Measurements from ENCODE around the gene ARHGAP24.
A peak's percentile ranks its signal among the peaks of the same experiment; 100 is the strongest.
"Not testable (repeated sequence)": the region's sequence is repeated elsewhere in the genome, so short reads cannot be mapped to it uniquely, and the experiment has no call there.

Gene ARHGAP24

DNA sequence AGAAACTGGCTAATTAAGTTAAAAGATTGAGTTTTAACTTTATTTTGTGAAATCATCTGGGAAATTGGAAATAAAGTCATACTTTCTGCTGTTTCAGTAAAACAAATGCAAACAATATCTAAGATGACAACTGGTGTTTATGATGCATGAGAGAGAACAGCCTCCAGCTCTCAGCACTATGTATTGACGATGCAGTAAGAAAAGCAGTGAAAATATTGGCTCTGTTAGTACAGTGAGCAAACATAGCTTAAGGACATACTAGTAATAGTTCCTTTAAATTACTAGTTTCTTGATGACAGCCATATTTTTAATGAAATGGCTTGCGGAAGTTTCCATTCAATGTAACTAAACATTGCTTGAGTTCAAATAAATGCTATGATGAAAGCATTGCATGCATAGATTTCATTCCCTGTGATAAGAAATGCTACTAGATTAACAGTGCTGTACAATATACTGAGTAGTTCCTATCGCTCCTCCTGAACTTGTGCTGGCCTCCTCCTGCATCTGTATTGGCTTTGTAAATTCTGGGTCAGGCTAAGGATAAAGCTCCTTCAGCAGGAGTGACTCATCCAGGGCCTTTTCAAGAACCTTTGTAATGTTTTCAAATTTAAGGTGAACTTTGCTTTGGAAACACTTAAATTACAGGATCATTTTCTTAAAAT lies 11.6 kb downstream of the ARHGAP24 start:
- peak; percentile 7 for DNase-seq

DNA sequence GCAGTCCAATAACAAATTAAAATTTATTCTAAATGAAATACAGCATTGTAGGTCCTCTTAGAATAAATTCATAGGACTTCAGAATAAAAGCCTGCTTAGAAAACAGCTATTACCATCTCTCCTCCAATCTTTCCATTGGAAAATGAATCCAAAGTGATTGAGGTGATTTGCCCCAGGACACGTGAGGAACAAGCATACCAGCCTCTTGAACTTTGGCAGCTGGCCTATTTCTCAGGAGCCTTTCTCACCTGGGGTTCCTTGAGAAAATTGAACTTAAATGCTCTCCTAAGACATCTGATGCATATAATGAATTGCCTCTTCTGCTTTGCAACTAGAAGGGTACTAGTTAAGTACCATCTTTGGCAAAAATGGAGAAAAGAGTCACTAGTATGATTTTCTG lies 13.5 kb downstream of the ARHGAP24 start:
- DNase-seq, result no peak

DNA sequence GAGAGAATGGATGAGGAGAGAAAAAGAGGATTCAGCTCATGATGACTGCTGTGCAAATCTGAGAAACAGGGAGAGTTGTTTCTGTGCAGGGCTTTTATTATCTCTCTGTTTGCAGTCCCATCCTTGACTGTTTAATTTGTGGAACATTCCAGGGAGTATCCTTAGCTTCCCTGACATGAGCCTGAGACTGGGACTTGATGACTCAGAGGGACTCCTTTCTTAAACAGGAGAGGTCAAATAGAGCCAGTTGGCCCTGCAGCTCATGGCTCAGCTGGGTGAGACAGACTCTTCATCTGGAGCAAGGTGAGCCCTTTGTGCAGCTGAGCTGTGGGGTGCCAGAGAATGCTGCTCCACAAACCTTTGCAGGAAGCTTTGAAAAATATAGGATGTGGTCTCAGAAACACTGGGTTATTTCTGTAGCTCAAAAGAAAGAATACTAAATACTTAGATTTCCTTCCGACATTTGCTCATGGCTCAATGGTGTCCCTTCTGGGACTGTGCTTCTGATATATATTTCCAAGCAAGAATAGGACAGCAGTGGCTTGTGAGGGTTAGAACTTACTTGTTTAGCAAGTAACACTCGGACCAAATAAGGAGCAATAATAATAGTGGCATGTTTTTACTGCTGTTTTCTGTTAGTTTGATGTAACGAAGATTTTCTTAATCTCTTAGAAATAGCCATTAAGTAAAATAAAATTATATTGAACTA lies 14.5 kb downstream of the ARHGAP24 start:
- DNase-seq, result peak; percentile 45

DNA sequence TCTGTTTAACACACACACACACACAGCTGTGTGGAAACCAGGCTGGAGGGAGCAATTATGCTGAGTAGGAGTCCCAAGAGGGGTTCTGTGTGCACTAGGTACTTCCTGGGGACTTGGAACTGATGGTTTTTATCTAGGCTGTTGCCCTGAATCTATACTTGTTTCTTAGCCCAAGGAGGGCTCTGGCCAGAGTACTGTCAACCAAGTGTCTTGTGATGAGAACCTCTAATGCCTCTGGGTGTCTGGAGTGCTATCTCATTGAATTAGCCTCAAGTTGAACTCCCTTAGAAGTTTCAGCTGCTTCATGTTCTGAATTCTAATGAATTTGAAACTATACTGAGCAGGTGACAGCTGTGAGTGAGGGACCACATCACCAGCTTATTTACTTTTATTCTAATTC lies 16.6 kb downstream of the ARHGAP24 start:
- peak; percentile 55 for DNase-seq

DNA sequence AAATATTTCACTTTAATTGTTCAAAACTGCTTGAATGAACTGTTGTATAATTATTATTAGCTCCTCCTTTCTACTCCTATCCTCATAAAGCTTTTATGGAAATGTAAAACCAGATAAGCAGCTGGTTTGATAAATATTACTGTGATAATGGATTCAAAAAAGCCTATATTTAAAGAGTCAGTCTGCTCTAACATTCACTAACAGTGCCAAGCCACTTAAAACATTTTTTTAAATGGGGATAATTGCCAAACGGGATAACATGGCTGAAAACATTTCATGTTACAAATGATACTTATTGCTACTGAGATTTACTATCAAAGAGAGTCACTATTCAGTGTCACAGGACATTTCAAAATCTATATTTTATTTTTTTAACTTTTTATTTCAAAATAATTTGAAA lies 17.4 kb downstream of the ARHGAP24 start:
- DNase-seq, result no peak

DNA sequence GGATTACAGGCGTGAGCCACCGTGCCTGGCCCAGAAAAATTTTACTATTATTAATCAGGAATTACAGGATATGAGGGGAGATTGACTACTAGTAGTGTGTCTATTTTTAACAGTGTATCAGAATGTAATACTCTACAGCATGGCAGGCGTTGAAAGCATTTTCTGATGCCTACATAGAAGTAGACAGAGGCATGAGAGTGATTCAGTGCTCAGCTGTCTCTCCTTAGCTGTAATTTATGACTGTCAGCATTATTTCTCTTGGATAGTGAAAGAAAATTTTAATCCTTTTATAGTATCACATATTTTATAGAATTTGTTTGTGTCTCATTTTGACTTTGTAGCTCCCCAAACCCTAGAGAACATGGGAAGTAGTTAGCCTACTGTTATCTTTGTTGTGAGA lies 20.7 kb downstream of the ARHGAP24 start:
- no peak for DNase-seq

DNA sequence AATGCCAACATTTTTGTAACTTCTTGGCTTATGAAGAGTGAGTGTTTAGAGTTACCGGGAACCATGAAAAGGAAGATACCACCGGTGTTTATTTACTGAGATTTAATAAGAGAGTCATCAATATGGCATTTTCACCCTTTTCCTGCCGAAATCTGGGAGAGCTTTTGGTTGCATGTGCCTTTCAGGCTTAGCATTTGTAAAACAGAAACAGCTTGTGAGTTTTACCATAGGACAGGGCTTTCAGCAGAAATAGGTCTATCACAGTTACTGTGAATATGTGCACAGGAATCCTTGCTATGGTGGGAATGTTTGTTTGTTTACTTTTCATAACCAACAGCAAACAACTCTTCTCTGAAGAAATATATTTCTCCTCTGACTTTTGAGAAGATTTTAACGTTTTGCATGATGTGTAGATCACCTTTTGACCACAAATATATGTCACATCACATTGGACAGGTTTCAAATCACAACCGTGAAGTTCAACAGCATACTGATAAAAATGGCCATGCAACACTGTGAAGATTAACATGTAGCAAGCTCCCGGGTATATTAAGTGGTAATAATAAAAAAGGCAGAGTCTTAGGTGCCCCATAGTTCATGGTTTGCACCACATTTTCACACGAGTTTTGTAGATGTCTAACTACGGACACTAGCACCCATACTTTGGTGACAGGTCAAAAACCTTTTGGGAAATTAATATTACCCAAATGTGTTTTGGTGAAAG lies 21.3 kb downstream of the ARHGAP24 start:
- no peak for DNase-seq

DNA sequence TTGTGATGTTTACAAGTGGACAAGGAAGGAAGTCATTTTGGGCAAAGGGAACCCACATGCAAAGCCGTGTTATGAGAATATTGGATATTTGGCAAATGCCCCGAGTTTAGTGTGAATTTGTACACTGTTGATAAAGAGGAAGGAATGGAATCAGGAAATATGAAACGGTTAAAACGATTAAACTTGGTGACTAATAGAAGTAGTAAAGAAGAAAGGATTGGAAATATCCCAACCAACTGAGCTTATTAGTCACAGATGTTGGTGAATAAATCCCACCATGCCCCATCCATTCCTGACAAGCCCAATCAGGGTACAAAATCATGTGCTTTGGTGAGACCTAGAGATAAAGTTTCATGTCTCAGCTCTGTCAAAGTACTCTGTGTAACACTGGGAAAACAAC lies 22.0 kb downstream of the ARHGAP24 start:
- DNase-seq, result no peak

DNA sequence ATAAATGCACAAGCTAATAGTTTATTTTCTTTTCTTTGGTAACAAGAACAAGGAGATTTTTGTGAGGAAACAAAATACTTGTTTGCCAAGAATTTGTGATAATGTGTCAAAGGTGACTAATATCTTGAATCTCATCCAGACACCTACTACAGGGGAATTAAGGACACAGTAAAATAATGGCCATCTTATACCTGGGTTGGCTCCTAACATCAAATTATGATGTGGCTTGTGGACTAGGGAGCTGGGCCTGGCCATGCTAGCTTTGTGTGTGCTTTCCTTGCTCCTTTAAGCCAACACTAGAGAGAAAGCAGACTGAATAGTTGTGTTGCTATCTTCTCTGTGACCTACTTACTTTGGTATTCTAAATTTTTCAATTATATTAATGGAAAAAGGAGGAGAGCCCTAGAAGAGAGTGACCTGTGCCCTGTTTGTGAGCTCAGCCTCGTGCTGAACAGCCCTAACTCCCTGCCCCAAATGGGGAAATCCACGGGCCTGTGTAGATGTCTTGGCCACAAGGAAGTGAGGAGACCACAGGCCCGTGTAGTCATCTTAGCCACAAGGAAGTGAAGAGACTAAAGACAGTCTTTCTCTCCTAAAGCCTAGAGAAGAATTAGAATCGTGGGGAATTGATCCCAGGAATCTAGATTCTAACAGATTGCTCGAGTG lies 23.3 kb downstream of the ARHGAP24 start:
- no peak for DNase-seq

DNA sequence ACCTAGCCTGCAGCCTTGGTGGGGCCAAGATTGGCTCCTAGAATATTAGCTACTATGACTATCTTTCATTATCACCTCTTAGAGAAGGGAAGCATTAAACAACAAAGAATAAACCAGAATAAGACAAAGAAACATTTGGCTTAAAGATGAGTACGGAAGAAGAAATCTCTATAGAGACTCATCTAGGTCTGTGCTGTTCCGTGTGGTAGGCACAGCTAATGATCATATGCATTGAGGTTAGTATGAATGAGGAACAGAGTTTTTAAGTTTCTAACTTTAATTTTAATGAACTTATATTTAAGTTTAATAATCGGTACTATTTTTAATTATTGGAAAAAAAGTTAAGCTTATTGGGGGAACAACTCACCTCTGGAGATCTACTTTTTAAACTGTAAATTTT lies 24.6 kb downstream of the ARHGAP24 start:
- DNase-seq, result no peak

DNA sequence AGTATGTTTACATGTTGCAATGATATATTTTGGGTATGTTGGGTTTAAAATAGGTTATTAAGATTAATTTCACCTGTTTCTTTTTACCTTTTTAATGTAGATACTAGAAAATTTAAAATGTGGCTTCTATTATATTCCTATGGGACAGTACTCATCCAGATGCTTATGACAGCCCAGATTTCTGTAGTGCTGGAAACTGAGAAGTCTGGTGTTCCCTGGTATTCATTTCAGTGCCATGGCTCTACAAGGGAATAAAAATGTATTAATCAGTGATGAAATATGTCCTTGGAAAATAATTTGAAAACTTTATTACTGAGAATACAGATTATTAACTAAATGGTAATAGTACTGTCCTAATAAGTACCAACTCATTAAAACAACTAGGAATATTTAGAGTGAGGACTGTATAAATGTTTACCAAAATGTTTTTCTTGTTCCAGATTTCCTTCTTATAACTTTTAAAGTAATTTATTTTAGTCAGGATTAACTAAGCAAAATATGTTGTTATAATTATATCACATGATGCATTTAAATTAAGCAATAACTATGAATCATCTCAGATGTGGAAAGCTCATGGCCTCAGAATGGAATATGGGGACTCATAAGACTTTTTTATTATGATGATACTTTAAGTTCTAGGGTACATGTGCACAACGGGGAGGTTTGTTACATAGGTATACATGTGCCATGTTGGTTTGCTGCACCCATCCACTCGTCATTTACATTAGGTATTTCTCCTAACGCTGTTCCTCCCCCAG lies 25.3 kb downstream of the ARHGAP24 start:
- no peak for DNase-seq

DNA sequence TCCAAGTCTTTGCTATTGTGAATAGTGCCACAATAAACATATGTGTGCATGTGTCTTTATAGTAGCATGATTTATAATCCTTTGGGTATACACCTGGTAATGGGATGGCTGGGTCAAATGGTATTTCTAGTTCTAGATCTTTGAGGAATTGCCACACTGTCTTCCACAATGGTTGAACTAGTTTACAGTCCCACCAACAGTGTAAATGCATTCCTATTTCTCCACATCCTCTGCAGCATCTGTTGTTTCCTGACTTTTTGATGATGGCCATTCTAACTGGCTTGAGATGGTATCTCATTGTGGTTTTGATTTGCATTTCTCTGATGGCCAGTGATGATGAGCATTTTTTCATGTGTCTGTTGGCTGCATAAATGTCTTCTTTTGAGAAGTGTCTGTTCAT lies 26.2 kb downstream of the ARHGAP24 start:
- not testable (repeated sequence) for DNase-seq

DNA sequence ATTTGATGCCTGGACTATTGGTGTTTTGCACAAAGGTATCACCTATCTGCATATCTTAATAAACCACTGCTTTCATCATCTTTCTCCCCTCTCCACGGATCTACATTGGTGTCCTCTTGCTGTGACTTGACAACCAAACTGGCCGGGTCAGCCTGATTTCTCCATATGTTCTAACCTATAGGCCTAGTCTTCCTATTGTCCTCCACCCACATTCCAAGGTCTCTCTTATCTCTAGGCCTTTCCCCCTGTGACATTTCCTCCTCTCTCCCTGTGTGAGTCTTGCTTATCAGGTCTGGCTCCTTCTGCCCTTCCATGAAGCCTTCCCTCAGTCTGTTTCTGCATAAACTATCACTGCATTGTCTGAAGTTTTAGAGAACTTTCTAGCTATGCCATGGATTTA lies 33.7 kb downstream of the ARHGAP24 start:
- DNase-seq, result no peak

DNA sequence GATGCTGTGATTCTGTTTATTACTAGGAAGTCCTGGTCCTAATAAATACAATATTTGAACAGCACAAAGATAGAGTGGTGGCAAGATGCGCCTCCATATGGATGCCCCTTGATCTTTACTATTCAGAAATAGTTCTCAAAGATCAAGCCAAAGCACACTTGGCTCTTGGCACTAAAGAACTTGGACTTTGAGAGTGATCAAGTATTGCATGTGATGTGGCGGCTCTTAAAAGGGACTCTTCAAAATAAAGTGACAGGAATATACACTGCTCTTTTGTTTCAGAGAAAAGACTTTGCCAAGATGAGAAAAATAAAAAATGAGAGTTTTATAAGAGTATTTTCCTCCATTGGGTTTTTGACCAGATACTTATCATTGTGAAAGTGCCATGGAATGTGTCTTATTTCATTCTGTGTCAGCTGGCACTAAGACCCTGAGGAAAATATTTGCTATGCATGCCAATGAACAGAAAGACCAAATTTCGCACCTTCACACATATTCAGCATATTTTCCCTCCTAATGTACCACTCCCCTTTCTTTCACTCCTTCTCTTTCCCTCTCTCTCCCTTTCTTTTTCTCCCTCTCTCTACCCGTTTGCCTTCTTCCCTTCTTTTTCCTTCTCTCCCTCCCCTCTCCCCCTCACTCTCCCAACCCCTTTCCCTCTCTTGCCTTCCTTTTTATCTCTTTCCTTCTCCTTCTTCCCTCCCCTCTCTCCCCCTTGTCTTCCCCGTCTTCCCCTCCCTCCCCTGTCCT lies 35.1 kb downstream of the ARHGAP24 start:
- DNase-seq, result no peak

DNA sequence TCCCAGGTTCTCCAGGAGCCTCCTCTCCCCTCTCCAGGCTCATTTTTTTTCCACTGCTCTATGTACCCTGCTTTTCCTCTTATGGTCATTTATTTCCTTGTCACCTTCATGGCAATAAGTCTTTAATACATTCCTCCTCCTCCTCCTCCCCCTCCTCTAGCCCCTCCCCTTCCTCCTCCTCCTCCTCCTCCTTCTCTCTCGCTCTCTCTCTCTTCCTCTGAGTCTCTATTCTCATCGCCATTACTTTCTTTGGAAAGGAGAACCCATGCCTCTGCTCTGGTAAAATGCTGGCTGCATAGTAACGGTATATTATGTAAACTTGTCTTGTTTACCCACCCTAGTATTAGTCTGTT lies 35.7 kb downstream of the ARHGAP24 start:
- DNase-seq, result no peak

DNA sequence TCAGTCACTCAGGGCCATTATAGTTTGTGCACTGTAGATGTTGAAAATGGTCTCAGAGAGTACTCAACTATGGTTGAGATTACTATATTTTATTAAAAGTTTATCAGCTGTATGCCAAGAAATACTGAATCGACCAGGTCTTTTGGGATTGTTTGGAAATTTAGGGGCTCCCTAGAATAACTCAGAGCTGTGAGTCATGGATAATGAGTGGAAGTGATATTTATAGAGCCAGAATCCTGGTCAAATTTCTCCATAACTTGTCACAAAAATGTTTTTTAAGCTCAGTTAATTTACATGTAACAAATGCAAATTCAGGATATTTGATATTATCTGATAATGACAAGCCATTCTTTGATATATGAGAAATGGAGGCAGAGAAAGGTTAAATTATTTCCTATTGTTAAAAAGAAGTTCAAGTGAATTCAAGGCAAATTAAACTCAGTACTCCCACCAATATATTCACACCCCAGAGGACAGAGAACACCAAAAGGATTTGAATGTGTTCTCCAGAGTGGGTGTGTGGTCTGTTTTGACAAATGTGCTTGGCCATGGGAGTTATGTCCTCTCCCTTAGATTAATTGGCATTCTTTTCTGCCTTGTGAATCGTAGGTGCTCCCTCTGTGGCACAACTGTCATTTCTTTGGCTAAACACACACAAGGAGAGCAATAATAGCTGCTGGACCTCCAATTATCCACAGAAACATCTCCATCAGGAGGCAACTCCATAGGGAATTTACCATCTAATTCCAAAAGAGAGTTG lies 37.7 kb downstream of the ARHGAP24 start:
- no peak for DNase-seq

DNA sequence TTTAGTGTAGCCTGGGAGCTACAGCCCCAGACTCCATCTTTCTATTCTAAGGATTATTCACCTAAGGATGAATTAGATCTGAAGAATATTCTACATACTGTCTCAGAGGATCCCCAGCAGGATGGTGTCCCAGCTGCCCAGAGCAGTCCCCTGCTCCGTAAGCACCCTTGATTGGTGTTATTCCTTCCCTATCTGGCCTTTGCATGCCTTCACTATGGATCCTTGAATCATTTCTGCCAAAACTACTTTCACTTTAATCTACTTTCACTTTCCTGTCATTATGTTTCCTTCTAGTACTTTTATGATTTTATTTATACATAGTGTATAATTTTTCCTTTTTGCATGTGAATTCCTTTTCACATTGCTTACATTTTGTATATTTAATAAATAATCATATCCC lies 39.2 kb downstream of the ARHGAP24 start:
- DNase-seq, result no peak

DNA sequence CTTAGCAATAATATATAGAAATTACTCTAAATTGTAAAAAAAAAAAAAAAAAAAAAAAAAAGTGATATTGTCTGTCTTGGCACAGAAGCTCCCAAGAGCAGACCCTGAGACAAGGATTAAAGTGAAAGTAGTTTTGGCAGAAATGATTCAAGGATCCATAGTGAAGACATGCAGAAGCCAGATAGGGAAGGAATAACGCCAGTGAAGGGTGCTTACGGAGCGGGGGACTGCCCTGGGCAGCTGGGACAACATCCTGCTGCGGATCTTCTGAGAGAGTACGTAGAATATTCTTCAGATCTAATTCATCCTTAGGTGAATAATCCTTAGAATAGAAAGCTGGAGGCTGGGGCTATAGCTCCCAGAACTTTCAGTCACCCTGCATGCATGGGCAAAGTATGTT lies 39.8 kb downstream of the ARHGAP24 start:
- DNase-seq, result no peak

DNA sequence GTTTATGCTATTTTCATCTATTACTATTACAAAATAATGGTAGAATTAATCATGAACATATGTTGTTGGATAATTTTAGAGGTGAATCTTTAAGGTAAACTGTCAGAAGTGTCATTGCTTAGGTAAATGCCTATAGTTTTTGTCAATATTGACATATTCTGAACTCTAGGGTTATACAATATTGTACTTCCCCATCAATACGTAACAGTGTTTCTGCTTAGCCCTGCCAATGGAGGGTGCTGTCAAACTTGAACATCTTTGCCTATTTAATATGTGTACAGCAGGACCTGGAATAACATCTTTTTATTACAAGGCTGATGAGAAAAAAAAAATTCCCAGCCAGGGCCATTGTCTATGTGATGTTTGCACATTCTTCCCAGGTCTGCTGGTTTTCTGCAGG lies 40.8 kb downstream of the ARHGAP24 start:
- DNase-seq, result no peak

DNA sequence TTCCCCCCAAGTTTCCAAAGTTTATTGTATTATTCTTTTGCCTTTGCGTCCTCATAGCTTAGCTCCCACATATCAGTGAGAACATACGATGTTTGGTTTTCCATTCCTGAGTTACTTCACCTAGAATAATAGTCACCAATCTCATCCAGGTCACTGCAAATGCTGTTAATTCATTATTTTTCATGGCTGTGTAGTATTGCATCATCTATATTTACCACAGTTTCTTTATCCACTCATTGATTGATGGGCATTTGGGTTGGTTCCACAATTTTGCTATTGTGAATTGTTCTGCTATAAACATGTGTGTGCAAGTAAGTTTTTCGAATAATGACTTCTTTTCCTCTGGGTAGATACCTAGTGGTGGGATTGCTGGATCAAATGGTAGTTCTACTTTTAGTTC lies 43.6 kb downstream of the ARHGAP24 start:
- DNase-seq, result not testable (repeated sequence)

Data from DMS153 (cell line).